Subcutaneous adipose tissue (tissue), 4 donors: ENCODE results near the gene MRPL55. TPM values are rescaled to one million over a fixed set of nuclear protein-coding genes. Genes with fewer than 3 reads are reported as not detected.

Source experiments
- total RNA-seq, 4 donors: library from RNA; depleted of rRNA; stranded (reverse); fragments of >200 nt; gene quantifications; one replicate each; pipeline ENCODE4 v1.1.0, GENCODE V29; 2016
- TF ChIP-seq, protein P1 (sequence below): fragments of 450-650 bp; IDR thresholded peaks from one replicate; pipeline ENCODE4 v1.5.1; 2016; ENCODE audit warnings: low read depth, mild to moderate bottlenecking, control low read depth, antibody characterized with exemption, moderate library complexity

Gene MRPL55
- total RNA-seq, 4 donors from 2014 or later, result 45.3 to 102 (median 49.9) TPM

DNA sequence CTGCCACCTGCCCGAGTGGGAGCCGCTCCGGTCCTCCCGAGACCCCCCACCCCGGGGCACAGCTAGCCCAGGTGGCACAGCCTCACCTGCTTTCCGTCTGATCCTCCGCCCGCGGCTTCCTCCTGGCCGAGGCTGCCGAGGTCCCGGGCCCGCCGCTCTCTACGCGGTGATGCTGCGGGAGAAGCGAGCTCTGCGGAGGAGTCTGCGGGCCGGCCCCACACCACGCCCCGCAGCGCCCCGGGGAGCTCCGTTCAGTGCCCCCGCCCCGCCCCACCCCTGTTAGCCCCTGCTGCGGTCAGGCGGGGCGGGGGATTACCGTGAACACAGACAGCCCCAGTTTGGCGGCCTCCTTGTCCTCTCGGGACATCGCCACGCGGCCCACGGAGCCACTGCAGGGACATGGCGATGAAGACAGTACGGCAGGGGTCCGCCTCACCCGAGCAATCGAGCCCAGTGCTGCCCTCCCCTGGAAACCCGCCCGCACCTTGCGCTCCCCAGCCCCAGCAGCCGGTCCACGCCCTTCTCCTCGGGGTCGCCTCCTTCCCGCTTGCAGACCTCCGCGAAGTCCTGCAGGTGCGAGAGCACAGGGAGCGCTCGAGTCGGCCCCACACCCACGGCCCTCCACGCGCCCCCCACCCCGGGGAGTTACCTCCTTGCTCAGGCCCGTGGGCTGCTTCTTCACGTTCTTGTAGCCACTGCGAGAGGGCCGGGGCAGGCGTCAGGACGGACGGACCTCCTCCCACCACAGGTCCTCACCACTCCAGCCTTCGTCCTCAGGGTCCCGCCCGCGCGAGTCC lies 6.9 kb downstream of the MRPL55 start:
- TF ChIP-seq, protein P1, sequence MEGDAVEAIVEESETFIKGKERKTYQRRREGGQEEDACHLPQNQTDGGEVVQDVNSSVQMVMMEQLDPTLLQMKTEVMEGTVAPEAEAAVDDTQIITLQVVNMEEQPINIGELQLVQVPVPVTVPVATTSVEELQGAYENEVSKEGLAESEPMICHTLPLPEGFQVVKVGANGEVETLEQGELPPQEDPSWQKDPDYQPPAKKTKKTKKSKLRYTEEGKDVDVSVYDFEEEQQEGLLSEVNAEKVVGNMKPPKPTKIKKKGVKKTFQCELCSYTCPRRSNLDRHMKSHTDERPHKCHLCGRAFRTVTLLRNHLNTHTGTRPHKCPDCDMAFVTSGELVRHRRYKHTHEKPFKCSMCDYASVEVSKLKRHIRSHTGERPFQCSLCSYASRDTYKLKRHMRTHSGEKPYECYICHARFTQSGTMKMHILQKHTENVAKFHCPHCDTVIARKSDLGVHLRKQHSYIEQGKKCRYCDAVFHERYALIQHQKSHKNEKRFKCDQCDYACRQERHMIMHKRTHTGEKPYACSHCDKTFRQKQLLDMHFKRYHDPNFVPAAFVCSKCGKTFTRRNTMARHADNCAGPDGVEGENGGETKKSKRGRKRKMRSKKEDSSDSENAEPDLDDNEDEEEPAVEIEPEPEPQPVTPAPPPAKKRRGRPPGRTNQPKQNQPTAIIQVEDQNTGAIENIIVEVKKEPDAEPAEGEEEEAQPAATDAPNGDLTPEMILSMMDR, result no peak

DNA sequence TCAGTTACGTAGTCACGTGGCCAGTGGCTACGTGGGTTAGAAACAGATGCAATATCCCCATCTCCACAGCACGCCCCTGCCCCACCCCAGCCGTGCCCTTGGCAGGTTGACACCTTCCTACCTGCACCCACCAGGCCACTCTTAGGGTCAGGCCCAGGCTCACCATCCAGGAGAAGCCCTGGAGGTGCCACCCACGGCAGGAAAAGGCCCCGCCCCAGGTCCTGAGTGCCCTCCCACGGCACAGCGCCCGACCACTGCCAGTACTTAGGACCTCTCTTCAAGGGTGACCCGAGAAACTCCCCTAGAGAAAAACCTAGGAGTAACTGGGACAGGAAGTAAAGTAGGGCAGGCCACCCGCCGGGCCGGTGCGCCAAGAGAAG lies 7.5 kb downstream of the MRPL55 start:
- TF ChIP-seq, protein P1, result no peak

DNA sequence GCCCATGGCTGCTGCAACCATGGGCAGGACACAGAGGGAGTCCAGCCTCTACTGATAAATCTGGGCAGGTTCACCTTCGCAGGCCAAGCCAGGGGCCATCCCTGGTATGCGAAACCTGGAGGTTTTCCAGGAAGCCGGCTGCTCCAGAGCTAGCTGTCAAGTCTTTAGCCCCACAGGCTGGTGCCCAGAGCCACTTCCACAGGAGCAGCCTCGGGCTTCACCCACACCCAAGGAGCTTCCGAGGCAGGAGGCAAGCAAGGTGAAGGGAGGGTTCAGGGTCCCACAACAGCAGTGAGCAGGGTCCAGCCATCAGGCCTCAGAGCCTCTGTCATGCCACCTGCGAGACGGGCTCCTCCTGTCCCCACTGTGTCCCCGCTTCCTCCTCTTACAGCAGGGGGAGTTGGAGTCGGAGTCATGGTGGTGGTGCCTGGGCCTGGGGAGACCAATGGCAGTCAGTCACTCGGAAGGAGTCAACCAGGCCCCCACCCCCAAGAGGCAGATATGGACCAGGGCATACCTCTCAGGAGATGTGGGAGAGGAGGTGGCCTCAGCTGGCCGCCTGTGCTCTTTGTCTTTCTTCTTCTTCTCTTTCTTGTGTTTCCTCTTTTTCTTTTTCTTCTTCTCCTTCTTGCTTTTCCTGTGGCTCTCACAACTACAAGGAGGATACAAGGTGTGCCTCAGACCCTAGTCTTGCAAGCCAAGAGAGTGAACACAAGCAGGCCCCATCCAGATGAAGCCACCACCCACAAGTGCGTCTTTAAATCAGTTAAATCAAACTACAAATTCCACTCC lies 8.1 kb downstream of the MRPL55 start:
- TF ChIP-seq, protein P1, result no peak

DNA sequence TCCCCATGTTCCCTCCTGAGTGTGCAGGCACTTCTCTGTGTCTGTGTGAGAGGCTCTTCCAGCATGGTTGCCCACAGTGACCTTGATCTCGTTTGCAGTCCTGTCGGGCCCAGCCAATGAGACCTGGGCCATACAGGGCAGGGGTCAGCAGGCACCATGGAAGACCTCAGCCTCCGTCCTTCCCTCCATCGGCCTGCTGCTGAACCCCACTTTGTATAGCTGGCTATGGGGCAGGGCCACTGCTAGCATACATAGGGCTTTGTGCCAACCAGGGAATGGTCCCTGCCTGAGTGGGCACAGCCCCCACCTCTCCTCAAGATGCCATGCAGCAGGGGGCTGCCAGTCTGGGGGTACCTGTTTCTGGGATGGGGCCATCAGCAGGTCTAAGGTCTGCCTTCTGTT lies 9.8 kb downstream of the MRPL55 start:
- TF ChIP-seq, protein P1, result no peak

DNA sequence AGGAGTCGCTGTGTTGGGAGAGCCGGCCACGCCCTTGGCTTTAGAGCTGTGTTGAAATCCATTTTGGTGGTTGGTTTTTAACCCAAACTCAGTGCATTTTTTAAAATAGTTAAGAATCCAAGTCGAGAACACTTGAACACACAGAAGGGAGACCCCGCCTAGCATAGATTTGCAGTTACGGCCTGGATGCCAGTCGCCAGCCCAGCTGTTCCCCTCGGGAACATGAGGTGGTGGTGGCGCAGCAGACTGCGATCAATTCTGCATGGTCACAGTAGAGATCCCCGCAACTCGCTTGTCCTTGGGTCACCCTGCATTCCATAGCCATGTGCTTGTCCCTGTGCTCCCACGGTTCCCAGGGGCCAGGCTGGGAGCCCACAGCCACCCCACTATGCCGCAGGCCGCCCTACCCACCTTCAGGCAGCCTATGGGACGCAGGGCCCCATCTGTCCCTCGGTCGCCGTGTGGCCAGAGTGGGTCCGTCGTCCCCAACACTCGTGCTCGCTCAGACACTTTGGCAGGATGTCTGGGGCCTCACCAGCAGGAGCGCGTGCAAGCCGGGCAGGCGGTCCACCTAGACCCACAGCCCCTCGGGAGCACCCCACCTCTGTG lies 10.7 kb downstream of the MRPL55 start:
- TF ChIP-seq, protein P1, result no peak

DNA sequence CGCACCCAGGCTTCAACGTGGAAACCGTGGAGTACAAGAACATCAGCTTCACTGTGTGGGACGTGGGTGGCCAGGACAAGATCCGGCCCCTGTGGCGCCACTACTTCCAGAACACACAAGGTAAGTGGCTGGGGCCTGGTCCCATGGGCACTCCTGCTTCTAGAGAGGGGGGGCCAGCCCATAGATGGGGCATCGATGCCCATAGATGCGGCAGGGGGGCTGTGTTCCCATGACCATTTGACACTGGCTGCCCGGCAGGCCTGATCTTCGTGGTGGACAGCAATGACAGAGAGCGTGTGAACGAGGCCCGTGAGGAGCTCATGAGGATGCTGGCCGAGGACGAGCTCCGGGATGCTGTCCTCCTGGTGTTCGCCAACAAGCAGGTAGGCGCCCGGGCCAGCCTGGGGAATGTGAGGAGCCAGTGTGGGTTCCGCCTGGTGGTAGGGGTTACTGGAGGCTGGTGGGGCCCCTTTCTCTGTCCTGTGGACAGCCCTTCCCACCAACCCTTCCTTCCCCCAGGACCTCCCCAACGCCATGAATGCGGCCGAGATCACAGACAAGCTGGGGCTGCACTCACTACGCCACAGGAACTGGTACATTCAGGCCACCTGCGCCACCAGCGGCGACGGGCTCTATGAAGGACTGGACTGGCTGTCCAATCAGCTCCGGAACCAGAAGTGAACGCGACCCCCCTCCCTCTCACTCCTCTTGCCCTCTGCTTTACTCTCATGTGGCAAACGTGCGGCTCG lies 11.6 kb downstream of the MRPL55 start:
- TF ChIP-seq, protein P1, result no peak
